Stimulated activated CD8-positive, alpha-beta memory T cell treated with anti-CD3 and anti-CD28 coated beads, Interleukin-15, amount 100 ng/mL, for 4 hours (primary cell): Measurements from ENCODE around the gene VPS4A.
"Not testable (repeated sequence)": the region's sequence is repeated elsewhere in the genome, so short reads cannot be mapped to it uniquely, and the experiment has no call there.

Source experiments
- DNase-seq, 2 donors: peaks; one replicate each; pipeline ENCODE4 v3.0.0-alpha.2; 2020; ENCODE audit warnings: low read depth in 2 of 2

Gene VPS4A

DNA sequence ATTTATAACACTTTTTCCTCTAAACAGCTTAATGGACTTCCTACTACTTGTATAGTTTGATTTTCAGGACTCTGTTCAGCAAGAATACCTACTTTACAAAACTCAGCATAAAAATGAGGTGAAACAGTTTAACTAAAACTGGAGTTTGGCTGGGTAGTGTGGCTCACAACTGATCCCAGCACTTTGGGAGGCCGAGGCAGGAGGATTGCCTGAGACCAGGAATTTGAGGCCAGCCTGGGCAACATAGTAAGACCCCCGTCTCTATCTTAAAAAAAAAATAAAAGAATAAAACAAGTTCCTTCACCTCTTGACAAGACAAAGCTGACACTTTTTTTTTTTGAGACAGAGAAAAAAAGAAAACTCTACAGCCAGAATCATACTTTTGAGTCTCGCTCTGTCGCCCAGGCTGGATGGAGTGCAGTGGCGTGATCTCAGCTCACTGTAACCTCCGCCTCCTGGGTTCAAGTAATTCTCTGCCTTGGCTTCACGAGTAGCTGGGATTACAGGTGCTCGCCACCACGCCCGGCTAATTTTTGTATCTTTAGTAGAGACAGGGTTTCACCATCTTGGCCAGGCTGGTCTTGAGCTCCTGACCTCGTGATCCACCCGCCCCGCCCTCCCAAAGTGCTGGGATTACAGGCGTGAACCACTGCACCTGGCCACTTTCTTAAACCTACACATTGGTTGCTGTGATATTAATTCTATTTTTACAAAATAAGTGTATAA is 16.6 kb downstream of the VPS4A start:
- no peak for DNase-seq

DNA sequence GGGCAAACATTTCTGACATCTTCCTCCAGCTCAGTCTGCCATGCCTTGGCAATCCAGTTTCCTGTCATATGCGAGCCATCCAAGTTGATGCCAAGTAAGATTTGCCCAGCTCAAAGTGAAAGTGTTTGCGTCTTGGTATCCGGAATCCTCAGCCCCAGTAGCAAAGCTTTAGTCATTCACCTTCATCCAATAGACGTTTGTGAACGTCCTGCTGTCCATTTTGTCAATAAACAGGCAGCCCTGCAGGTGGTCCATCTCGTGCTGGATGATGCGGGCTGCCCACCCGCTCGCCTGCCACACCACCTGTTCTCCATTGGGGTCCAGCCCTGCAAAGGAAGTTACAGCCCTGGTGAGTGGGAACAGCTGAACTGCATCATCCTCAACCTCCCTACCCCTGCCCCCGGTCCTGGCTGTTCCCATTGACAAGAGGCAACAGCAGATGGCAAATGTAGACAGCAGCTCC is 17.7 kb downstream of the VPS4A start:
- DNase-seq: no peak

DNA sequence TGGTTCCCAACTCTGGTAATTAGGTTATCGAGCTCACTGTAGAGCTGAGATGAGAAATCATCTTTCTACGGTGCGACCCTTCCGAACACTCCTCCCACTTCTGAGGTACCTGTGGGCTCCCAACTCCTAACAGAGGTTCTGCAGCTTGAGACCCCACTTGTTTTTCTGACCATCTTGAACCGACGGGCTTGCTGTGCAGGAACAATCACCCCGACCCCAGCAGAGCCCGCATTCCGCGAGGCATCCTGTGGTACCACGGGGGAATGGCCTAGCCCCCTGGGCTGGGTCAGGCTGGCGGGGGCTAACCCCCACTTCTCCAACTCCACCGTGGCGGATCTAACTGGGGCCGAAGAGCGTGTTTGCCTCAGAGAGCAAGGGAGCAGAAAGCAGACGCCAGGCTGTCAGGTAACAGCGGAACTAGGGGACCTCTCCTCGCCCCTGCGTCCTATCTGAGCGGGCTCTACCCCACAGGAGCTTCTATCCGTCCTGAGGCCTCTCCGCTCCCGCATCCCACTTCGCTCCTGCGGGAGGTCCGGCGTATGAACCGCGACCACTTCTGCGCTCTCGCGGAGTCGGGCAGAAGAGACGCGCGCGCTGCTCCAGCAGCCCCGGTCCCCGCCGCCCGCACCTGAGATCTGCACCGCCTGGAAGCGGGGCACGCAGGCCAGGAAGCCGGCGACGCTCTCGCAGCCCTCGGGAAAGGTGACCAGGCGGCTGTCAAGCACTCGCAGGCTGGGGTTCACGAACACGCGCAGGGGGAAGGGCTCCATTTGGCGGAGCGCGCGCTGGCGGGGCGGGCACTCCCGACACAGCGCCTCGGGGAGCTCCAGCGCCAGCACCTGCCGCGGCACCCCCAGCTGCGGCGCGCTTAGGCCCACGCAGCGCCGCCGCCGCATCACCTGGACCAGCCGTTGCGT is 18.5 kb downstream of the VPS4A start:
- DNase-seq: peak; percentile 24 to 42

DNA sequence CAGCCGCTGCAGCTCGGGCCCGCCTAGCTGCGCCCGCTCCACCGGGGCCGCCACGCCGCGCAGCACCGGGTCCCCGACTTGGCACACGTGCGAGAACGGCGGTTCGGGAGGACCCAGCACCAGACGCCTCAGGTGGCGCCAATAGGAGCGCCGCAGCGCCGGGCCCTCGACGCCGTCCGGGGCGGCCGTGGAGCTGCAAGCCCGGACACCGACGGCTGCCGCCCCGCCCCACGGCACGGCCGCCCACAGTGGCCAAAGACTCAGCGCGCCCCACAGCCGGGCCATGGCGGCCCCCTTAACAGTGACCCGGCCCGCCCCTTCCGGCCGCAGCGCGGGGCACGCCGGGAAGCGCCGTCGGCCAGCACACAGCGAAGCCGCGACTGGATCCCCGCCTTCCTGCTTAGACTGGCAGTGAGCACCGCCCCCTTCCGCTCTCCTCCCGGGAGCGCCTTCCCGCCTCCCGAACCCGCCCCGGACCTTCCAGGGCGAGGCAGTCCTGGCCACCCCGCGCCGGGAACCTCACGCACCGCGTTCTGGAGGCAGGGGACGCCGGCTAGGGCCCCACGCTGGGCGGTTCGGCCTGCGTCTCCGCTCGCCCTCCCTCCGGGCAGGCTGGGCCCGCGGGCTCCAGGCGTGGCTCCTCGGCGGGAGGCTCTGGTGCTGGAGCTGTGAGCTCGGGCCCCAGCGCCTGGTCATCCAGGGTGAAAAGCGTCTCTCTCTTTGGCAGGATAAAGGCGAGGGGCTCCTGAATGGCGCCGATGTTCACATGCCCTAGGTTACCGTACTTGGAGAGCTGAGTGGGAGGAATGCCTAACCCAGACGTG is 19.3 kb downstream of the VPS4A start, which contains the start of gene PDF:
TSS of gene PDF (minus strand) at position 303 of the 824 bp plus-strand sequence. CDS start at position 285, 18 bp downstream.
- peak; percentile 71 to 82 for DNase-seq

DNA sequence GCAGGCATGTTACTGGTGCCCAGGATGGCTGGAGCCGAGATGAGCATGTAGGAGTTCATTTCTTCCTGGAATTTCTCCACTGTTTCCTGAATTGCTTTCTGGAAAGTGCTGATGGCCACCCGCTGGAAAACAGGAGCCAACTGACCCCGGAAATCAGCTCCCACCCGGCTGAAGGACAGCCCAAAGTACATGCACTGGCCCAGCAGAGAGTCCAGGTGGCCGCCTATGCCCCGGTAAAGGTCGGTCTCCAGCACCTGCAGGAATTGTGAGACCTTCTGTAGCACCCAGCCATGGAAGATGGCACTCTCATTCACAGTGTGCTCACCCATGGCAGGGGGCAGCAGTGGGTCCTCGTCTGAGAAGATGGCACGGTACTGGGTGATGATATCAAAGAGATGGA is 23.5 kb downstream of the VPS4A start:
- DNase-seq: no peak

DNA sequence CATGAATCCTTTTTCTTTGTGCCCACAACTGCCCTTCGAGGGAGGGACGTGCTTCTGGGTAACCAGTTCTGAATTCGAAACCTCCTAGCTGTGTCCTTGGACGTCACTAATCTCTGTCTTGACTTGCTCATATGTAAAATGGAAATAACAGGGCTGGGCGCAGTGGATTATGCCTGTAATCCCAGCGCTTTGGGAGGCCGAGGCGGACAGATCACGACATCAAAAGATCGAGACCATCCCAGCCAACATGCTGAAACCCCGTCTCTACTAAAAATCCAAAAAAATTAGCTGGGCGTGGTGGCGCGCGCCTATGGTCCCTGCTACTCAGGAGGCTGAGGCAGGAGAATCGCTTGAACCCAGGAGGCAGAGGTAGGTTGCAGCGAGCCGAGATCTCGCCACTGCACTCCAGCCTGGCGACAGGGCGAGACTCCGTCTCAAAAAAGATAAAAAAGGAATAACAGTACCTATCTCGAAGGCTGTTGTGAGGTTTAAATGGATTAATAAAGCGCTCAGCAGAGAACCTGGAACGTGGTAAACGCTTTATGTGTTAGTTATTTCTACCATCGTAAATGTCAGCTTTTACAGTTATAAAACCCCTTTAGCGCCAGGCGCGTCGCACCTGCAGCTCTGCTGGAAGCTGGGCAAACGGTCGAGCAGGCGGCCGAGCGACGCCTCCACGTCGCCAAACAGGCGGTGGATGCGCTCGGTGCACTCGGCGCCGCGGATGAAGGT is 27.6 kb downstream of the VPS4A start:
- DNase-seq: peak in 1 of 2 donors; percentile 34

DNA sequence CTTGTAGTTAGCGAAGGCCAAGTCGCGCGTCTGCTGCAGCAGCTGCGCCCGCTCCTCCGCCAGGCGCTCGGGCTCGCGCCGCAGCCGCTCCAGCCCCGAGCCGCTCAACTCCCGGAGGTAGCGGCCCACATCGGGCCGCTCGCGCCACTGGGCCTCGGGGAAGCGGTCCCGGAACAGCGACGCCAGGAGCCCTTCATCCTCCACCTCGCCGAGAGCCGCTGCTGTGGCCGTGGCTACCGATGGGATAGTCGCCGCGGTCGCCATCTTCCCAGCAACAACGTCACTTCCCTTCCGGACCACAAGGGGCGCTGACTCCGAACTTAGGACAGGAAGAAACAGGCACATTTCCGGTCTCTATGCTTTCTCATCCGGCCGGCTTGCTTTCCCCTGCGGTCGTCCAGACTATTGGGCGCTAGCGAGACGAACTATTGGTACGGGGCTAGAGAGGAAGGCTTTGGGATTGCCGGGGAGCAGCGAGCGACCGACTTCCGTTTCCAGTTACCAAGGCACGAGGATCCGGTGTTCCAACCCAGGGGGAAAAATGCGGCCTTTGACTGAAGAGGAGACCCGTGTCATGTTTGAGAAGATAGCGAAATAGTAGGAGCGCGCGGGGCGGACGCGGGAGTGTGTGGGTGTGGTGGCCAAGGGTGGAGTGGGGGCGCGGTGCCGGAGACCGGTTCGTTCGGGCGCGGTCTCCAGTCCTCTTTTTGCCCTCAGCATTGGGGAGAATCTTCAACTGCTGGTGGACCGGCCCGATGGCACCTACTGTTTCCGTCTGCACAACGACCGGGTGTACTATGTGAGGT is 28.3 kb downstream of the VPS4A start, which contains the start of the genes COG8 and NIP7:
TSS of gene COG8 (minus strand) at position 276 of the 806 bp plus-strand sequence. CDS start at position 264, 12 bp downstream.
TSS of gene NIP7 (plus strand) at position 484 of the 806 bp plus-strand sequence. CDS start at position 542, 58 bp downstream.
- peak; percentile 77 to 85 for DNase-seq

DNA sequence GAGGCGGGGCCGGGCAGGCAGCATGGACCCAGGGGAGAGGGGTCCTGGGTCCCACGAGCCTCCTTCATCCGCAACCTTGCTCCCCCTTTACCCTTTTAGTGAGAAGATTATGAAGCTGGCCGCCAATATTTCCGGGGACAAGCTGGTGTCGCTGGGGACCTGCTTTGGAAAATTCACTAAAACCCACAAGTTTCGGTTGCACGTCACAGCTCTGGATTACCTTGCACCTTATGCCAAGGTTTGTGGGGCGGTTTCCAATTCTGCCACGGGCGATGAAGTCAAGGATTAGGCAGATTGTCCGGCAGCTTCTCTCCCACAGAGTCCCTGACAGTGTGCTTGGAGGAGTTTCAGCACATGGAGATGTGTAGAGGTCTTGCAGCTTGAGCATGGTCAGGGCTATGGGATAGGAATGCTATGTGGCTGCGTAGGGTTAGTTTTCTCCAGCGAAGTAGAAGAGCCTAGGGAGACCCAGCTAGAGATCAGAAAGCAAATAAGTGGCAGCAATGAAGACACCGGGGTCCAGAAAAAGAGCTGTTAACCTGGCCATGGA is 29.0 kb downstream of the VPS4A start:
- no peak for DNase-seq

DNA sequence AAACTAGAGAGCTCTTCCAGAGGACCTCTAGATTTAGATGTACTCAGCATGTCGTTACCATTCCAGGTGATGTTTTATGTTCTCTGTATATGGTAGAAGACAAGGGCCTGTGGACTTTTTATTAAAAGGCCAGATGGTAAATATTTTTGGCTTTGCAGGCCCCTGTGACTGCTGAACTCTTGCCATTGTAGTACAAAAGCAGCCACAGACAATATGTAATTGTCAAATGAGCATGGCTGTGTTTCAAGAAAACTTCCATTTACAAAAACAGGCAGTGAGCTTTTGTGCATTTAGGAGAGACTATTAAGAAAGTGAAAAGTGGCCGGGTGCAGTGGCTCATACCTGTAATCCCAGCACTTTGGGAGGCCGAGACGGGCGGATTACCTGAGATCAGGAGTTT is 33.0 kb downstream of the VPS4A start:
- no peak for DNase-seq

DNA sequence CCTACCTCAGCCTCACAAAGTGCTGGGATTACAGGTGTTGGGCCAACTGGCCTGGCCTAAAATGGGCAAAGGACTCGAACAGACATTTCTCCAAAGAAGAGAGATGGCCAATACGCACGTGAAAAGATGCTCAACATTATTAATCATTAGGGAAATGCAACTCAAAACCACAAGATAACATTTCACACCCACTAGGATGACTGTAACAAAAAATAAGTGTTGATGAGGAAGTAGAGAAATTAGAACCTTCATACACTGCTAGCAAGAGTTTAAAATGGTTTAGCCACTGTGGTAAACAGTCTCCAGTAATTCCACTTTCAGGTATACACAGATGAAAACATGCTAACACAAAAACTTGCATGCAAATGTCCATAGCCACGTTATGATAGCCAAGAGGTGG is 34.8 kb downstream of the VPS4A start:
- no peak for DNase-seq

DNA sequence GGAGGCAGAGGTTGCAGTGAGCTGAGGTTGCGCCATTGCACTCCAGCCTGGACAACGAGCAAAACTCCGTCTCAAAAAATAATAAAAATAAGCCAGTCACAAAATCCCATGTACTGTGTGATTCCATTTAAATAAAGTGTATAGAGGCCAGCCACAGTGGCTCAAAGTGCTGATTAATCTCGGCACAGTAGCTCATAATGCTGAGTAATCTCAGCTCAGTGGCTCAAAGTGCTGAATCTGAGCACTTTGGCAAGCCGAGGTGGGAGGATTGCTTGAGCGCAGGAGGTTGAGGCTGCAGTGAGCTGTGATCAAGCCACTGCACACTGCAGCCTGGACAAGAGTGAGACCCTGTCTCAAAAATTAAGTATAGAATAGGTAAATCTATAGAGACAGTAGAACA is 35.5 kb downstream of the VPS4A start:
- no peak for DNase-seq

DNA sequence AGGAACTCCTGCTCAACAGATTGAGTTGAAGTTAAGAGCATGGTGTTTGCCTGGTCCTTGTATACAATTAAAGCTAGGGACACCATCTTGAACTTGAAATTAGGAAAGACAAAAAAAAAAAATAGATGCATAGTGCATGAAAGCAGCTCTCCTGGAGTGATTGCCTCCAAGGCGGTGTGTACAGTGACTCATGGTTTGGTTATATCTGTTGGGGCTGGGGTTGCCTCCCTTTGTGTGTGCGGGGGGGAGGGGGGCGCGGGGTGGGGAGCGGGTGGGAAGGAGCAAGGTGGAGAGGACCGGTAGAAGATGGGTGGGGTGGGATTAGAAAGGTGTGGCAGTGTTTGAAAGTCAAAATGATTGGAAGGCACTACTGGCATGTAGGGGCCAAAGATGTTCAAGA is 37.1 kb downstream of the VPS4A start:
- no peak for DNase-seq

DNA sequence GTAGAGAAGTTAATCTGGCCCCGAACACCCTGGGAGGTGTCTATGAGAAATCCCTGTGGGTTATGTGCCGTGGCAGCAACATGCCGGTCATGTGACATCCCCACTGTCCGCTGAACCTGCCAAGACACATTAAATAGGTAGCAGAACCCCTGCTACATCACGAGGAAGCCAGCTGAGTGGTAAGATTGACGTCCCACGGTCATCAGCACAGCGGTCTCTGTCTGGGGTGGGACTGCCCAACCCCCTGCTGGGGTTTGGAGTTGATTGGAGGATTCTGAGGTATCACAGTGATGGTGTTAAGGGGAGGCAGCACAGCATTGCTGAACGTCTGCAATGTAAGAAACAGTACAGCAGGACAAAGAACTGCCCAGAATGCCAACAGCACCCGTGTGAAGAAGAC is 38.4 kb downstream of the VPS4A start:
- no peak for DNase-seq

DNA sequence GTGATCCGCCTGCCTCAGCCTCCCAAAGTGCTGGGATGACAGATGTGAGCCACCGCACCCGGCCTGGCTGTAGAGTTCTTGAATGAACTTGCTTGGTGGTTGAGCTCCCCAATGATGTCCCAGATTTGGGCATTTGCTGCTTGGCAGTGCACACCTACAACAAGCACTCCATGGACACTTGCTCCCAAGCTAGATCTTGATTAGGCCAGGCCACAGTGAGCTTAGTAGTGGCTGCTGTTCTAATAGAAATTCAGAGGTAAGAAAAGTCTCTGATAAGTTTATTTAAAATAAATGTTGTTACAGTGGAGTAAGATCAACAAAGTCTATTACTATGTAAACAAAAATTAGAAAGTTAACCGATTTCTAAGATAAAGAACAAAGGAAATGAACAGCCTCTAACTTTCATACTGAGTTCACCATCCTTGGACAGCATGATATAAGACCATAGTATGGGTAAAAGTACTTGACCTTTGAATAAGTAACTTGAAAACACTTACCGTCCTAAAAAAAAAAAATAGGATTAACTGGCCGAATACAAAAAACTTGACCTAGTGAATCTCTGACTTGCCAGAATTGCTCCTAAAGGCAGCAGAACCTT is 39.5 kb downstream of the VPS4A start:
- DNase-seq: no peak

DNA sequence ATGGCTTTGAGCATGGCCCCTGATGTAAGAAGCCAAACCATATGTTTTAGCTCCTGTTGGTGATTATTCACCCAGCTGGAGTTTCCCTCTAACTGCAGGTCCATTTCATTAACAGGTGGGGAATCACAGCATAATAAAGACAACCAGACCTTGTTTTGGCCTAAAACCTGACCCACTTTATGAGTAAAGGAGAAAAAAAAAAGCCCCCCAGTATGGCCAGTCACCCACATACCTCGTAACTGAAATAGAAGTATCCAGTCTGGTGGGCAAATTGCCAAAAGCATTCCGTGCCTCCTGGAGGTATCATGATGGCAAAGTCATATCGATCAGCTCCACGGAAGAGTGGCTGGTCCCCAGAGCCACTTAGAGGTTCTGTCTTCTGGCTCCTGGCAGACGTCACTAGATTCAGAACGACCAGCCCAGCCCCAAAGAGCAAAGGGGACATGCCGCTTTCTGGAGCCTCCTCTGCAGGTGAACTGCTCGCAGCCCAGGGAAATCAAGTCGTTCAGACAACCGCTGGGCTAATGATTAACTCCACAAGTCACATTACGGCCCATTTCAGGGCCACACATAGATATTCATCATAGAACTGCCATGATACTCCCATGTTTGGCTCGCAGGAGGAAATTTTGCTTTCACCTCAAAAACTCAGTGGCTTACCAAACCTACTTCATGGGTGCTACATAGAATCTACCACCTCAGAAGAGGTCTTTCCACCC is 40.3 kb downstream of the VPS4A start, which contains the start of gene TMED6:
TSS of gene TMED6 (minus strand) at position 478 of the 719 bp plus-strand sequence. CDS start at position 445, 33 bp downstream.
- no peak for DNase-seq

DNA sequence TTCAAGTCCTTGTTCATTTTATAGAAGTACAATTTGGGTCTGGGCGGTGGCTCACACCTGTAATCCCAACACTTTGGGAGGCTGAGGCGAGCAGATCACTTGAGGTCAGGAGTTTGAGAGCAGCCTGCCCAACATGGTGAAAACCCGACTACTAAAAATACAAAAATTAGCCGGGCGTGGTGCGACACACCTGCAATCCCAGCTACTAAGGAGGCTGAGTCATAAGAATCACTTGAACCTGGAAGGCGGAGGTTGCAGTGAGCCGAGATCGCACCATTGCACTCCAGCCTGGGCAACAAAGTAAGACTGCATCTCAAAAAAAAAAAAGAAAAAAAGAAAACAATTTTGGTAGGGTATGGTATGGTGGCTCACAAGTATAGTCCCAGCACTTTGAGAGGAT is 48.9 kb downstream of the VPS4A start:
- not testable (repeated sequence) for DNase-seq

DNA sequence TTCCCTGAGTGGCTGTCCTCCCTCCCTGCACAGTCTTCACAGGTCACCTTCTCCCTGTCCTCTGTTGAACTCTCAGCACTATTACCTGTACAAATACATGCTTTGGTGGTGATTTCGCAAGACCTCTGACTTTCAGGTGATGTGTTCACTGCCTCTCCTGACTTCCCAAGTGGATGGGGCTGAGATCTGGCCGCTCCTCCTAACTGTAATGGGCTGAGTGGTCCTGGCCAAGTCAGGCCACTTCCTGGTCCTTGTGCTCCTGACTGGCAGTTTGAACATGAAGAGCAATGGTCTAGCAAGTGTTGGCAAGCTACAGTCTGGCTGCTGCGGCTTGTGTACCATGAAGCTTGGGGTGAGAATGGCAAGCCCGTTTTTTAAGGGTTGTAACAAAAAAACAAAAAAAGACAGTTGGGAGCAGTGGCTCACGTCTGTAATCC is 52.1 kb downstream of the VPS4A start:
- DNase-seq: no peak

DNA sequence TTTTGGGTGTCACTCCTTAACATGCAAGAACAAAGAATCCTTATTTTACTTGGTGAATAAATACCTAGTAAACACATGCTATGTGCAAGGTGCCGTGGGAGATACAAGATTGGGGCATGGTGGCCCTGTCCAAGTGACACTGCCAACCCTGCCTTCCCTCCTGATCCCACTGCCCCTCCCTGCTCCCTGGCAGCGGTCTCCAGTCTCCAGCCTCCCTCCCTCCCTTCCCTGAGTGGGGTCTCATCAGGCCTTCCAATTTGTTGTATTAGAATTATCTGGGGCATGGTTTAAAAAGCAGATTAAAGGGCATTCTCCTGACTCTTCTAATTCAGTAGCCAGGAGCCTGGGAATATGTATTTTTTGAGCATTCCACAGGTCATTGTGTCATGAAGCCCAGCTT is 52.9 kb downstream of the VPS4A start:
- DNase-seq: no peak
